ENCODE results near the gene MYO1H. TPM values are rescaled to one million over a fixed set of nuclear protein-coding genes. Genes with fewer than 3 reads are reported as not detected.

Gene MYO1H
- total and polyA plus RNA-seq, 2 of the 8 experiments (the other 6 are each of a cell fraction or from before 2014, with no cell fraction given): 0.03 TPM; not detected in 1

- Histone ChIP-seq H3K9ac (replicated peaks in 1 of 4; ENCODE audit: extremely low read depth in 1 of 4, low read depth in 3 of 4, low read length in 3 of 4) (peak overlapping the region in 3 of 4 experiments; percentile 65 to 69 (median 65); a peak in 5 of 7 replicates), H3K79me1 (ENCODE audit: low read depth, low read length) (peaks cover 6% of the 10 kb centered on the region), H3K4me2 (ENCODE audit: insufficient read depth in 1 of 2, low read depth in 2 of 2, low read length in 2 of 2) (peak overlapping the region; percentile 63 to 89), H4K91ac (replicated peaks; ENCODE audit: insufficient read length, low read length) (peak overlapping the region; percentile 93), H2BK15ac (ENCODE audit: low read length) (no peak overlapping the region; the same call in 1 of the 2 replicates), H4K5ac (ENCODE audit: insufficient read length, low read depth, low read length) (peak overlapping the region; percentile 49), H3K23ac (ENCODE audit: insufficient read length) (no peak overlapping the region), H3K14ac (ENCODE audit: insufficient read length) (no peak overlapping the region), H2BK120ac (replicated peaks; ENCODE audit: low read depth, low read length) (peak overlapping the region; percentile 81), H3K23me2 (ENCODE audit: low read depth, low read length) (peaks cover 2% of the 10 kb centered on the region; the same call in 1 of the 2 replicates), H2AK5ac (ENCODE audit: low read depth, low read length) (peak overlapping the region; percentile 100), H2AFZ (ENCODE audit: low read length) (no peak overlapping the region), H2BK12ac (ENCODE audit: low read depth, low read length) (peak overlapping the region; percentile 100; the same call in 1 of the 2 replicates), H3K56ac (replicated peaks; ENCODE audit: insufficient read length, low read depth, low read length) (no peak overlapping the region), H3K27me3 (replicated peaks in 1 of 4; ENCODE audit: control insufficient read depth in 3 of 4, extremely low read depth in 1 of 4, insufficient read depth in 3 of 4, low read length in 3 of 4) (no peaks in the 10 kb centered on the region), H2BK5ac (ENCODE audit: low read depth, low read length) (peak overlapping the region; percentile 99), H3K4ac (replicated peaks; ENCODE audit: insufficient read length, low read depth, low read length) (peak overlapping the region; percentile 11), H4K20me1 (replicated peaks in 1 of 2; ENCODE audit: control insufficient read depth in 1 of 2, insufficient read depth in 2 of 2, low read length in 2 of 2) (no peaks in the 10 kb centered on the region), H3K9me3 (ENCODE audit: insufficient read depth in 2 of 2, low read depth in 1 of 2, low read length in 1 of 2) (no peaks in the 10 kb centered on the region), H3K79me2 (ENCODE audit: control insufficient read depth in 1 of 2, insufficient read depth in 2 of 2, low read length in 2 of 2) (peaks cover 9 to 51% of the 10 kb centered on the region in 2 experiments), H3K36me3 (ENCODE audit: control insufficient read depth in 2 of 4, insufficient read depth in 4 of 4, low read length in 3 of 4) (peaks cover 21 to 50% (median 43%) of the 10 kb centered on the region in 4 experiments; a peak in 7 of 8 replicates), H3K18ac (ENCODE audit: extremely low read depth, low read length) (peak overlapping the region; percentile 33; the same call in 1 of the 2 replicates), H3K4me3 (ENCODE audit: extremely low read depth in 1 of 4, insufficient read depth in 2 of 4, low read depth in 3 of 4, low read length in 4 of 4) (peak overlapping the region in 3 of 4 experiments; percentile 5 to 33 (median 7); a peak in 4 of 8 replicates), H3K4me1 (replicated peaks in 1 of 4; ENCODE audit: control insufficient read depth in 3 of 4, insufficient read depth in 4 of 4, low read length in 3 of 4) (peaks cover 31 to 54% (median 44%) of the 10 kb centered on the region in 4 experiments), H4K8ac (ENCODE audit: extremely low read depth, insufficient read depth, low read length) (no peak overlapping the region), H2BK20ac (ENCODE audit: low read length) (0 out of 2 replicates have a peak overlapping the region, but pooled peaks have one; percentile 62), H3K27ac (ENCODE audit: low read depth, low read length) (peak overlapping the region; percentile 97)
- ChIA-PET CTCF (ENCODE audit: partially characterized antibody) (interaction anchor here (0.6 to 2.5 kb wide), 7 partner anchors 9 to 102 kb away, joined by 3 to 16 read pairs (median 4); no protein-coding TSS in a partner anchor), POLR2A (ENCODE audit: partially characterized antibody) (interaction anchor here (0.8 to 2.7 kb wide), 9 partner anchors 7 to 36 kb away, joined by 3 to 14 read pairs (median 5); partner anchors contain the start of genes KCTD10 and UBE3B)
- FAIRE-seq (no peak), DNase-seq (ENCODE audit: low read depth in 1 of 2, low spot score in 2 of 2) (no peak)
- 50% methylated on average over 4 of the region's 4 CpGs; no CpG with 5 or more reads in 1 of the 2 experiments for WGBS, 2 experiments (ENCODE audit: extremely low coverage in 1 of 2, insufficient coverage in 1 of 2, insufficient read length in 1 of 2, insufficient replicate concordance in 2 of 2, low coverage in 1 of 2, low lambda C conversion rate in 2 of 2, missing lambda C conversion rate in 1 of 2)
- TF ChIP-seq ASH2L (IDR thresholded peaks at IDR 0.05; ENCODE audit: low read length) (peak; percentile 3), RFX5 (IDR thresholded peaks at IDR 0.05; ENCODE audit: borderline replicate concordance, low read depth, low read length) (no peak), BACH1 (IDR thresholded peaks at IDR 0.05; ENCODE audit: low read length) (no peak)
Measured at GRCh38 chr12:109458086-109458485, 110.4 kb downstream of the MYO1H start.
